ENCODE results near the gene AFF3. TPM values are rescaled to one million over a fixed set of nuclear protein-coding genes. Genes with fewer than 3 reads are reported as not detected.
"Not testable (repeated sequence)": the region's sequence is repeated elsewhere in the genome, so short reads cannot be mapped to it uniquely, and the experiment has no call there.

Gene AFF3
- total and polyA plus RNA-seq, 2 donors (not counting 3 experiments of a cell fraction or from before 2014, with no cell fraction given): 0.06 to 0.07 TPM

- no peaks in the 10 kb centered on the region for H3K4me1 ChIP-seq (ENCODE audit: control insufficient read depth, extremely low read depth, insufficient read depth, low read length)
- H3K9me1 ChIP-seq (replicated peaks; ENCODE audit: control insufficient read depth, extremely low read depth, insufficient read depth, low read length): no peaks in the 10 kb centered on the region
- FAIRE-seq: no peak
- no peaks in the 10 kb centered on the region for H3K79me2 ChIP-seq (ENCODE audit: control insufficient read depth, insufficient read depth, low read length)
- no peaks in the 10 kb centered on the region for H3K36me3 ChIP-seq (ENCODE audit: control insufficient read depth in 2 of 2, extremely low read depth in 1 of 2, insufficient read depth in 2 of 2, low read length in 2 of 2)
- no peak overlapping the region for H3K4me3 ChIP-seq (replicated peaks in 1 of 3; ENCODE audit: insufficient read depth in 1 of 3, low read depth in 1 of 3, low read length in 3 of 3)
- no peak for TF ChIP-seq GATA2 (IDR thresholded peaks at IDR 0.05; ENCODE audit: insufficient read depth, insufficient read length, low read depth, low read length)
- no peak for TF ChIP-seq JUN (IDR thresholded peaks at IDR 0.05; ENCODE audit: borderline replicate concordance, insufficient read depth, insufficient read length, low read depth)
- no peak for TF ChIP-seq POLR2A (IDR thresholded peaks at IDR 0.05; ENCODE audit: low read depth, low read length)
- no peak for TF ChIP-seq POLR2AphosphoS5 (IDR thresholded peaks at IDR 0.05; ENCODE audit: insufficient read depth, low read depth, low read length)
- TF ChIP-seq FOS (IDR thresholded peaks at IDR 0.05; ENCODE audit: borderline replicate concordance, insufficient read depth, low read length): no peak
- TF ChIP-seq MYC (IDR thresholded peaks at IDR 0.05; ENCODE audit: low read depth, low read length): no peak
- no peak for TF ChIP-seq EZH2 (IDR thresholded peaks at IDR 0.05; ENCODE audit: borderline replicate concordance, low read depth, low read length, severe bottlenecking)
- TF ChIP-seq MAX (IDR thresholded peaks at IDR 0.05; ENCODE audit: insufficient read depth, insufficient read length): no peak
- no peak for TF ChIP-seq CTCF (IDR thresholded peaks at IDR 0.05; ENCODE audit: extremely low read depth in 1 of 2, insufficient read depth in 1 of 2, low read depth in 1 of 2, low read length in 2 of 2)
- no peak overlapping the region for H3K4me2 ChIP-seq (ENCODE audit: insufficient read depth, low read length)
- no TSS peak for BruUV-seq (replicated peaks)
- intact Hi-C loops (cut with micrococcal nuclease): no loop called here
- dilution Hi-C loops (cut with MboI; ENCODE audit: extremely low pct_ligation_motif_present, low sequenced_read_pairs): no loop called here
- H3K27ac ChIP-seq (ENCODE audit: insufficient read depth, low read depth, low read length): no peak overlapping the region
- H3K9ac ChIP-seq (replicated peaks; ENCODE audit: extremely low read depth, insufficient read depth, low read length): no peak overlapping the region
- H3K27me3 ChIP-seq (ENCODE audit: control insufficient read depth in 2 of 2, insufficient read depth in 2 of 2, low read length in 2 of 2): peaks cover 9% of the 10 kb centered on the region in 2 experiments
- CTCF ChIA-PET: interaction anchor here (1.0 kb wide), 1 partner anchor 115 kb away, joined by 4 read pairs; no protein-coding TSS in a partner anchor
- no peaks in the 10 kb centered on the region for H3K9me3 ChIP-seq (replicated peaks; ENCODE audit: control insufficient read depth, insufficient read depth, low read length)
- DNase-seq (ENCODE audit: low read depth, low spot score): no peak
- POLR2A ChIA-PET: no interaction called here
- no peak overlapping the region for H2AFZ ChIP-seq (ENCODE audit: low read depth, low read length)
- H4K20me1 ChIP-seq (replicated peaks; ENCODE audit: control insufficient read depth, extremely low read depth, insufficient read depth, low read length): no peaks in the 10 kb centered on the region
Observed at GRCh38 chr2:99933894-99934650, 208.3 kb downstream of the AFF3 start.

- H3K4me2 ChIP-seq (ENCODE audit: insufficient read depth, low read length); H3K27me3 ChIP-seq (ENCODE audit: control insufficient read depth in 2 of 2, insufficient read depth in 2 of 2, low read length in 2 of 2); FAIRE-seq; H3K9me1 ChIP-seq (replicated peaks; ENCODE audit: control insufficient read depth, extremely low read depth, insufficient read depth, low read length); dilution Hi-C loops (cut with MboI; ENCODE audit: extremely low pct_ligation_motif_present, low sequenced_read_pairs); H3K4me3 ChIP-seq (replicated peaks in 1 of 3; ENCODE audit: insufficient read depth in 1 of 3, low read depth in 1 of 3, low read length in 3 of 3); H3K36me3 ChIP-seq (ENCODE audit: control insufficient read depth in 2 of 2, extremely low read depth in 1 of 2, insufficient read depth in 2 of 2, low read length in 2 of 2); POLR2A ChIA-PET; H4K20me1 ChIP-seq (replicated peaks; ENCODE audit: control insufficient read depth, extremely low read depth, insufficient read depth, low read length); intact Hi-C loops (cut with micrococcal nuclease); H3K79me2 ChIP-seq (ENCODE audit: control insufficient read depth, insufficient read depth, low read length); DNase-seq (ENCODE audit: low read depth, low spot score); BruUV-seq (replicated peaks); H3K9ac ChIP-seq (replicated peaks; ENCODE audit: extremely low read depth, insufficient read depth, low read length); H3K9me3 ChIP-seq (replicated peaks; ENCODE audit: control insufficient read depth, insufficient read depth, low read length); H3K27ac ChIP-seq (ENCODE audit: insufficient read depth, low read depth, low read length); H2AFZ ChIP-seq (ENCODE audit: low read depth, low read length); H3K4me1 ChIP-seq (ENCODE audit: control insufficient read depth, extremely low read depth, insufficient read depth, low read length): not testable (repeated sequence)
- CTCF ChIA-PET: interaction anchor here (1.0 kb wide), 1 partner anchor 114 kb away, joined by 4 read pairs; no protein-coding TSS in a partner anchor
Observed at GRCh38 chr2:99933491-99933890, 208.9 kb downstream of the AFF3 start.
